Measurements from ENCODE around the gene OBSCN.

Gene OBSCN

DNA sequence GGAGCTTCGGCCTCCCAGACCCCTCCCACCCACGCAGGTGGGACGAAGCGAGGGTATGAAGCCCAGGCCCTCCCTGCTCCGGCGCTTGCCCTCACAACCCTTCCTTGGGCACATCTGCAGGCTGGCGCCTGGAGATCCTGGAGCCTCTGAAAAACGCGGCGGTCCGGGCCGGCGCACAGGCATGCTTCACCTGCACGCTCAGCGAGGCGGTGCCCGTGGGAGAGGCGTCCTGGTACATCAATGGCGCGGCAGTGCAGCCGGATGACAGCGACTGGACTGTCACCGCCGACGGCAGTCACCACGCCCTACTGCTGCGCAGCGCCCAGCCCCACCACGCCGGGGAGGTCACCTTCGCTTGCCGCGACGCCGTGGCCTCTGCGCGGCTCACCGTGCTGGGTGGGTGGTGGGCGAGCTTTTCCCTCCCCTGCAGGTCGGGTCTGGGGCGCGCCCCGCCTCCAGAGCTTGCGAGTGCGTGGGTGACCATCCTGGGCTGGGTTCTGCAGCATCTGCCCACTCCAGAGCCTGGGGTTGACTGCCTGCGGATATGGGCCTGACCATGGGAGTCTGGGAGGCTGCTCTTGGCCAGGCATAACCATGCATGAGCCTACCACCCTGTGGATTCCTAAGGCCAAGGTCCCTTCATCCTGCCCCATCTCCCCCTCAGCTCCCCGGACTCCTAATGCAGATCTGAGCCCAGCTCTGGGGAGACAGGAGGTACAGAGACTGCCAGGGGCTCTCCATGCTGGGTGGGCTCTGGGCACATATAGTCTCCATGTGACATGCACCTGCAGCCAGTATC lies 108.9 kb downstream of the OBSCN start:
- DNase-seq = no peak

DNA sequence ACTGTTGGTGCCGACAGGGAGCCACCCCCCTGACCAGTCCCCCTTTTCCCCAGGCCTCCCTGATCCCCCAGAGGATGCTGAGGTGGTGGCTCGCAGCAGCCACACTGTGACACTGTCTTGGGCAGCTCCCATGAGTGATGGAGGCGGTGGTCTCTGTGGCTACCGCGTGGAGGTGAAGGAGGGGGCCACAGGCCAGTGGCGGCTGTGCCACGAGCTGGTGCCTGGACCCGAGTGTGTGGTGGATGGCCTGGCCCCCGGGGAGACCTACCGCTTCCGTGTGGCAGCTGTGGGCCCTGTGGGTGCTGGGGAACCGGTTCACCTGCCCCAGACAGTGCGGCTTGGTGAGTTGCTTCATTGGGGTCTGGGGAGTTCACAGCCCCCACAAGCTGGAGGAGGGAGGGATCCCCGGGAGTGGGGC lies 109.6 kb downstream of the OBSCN start:
- no peak for DNase-seq

DNA sequence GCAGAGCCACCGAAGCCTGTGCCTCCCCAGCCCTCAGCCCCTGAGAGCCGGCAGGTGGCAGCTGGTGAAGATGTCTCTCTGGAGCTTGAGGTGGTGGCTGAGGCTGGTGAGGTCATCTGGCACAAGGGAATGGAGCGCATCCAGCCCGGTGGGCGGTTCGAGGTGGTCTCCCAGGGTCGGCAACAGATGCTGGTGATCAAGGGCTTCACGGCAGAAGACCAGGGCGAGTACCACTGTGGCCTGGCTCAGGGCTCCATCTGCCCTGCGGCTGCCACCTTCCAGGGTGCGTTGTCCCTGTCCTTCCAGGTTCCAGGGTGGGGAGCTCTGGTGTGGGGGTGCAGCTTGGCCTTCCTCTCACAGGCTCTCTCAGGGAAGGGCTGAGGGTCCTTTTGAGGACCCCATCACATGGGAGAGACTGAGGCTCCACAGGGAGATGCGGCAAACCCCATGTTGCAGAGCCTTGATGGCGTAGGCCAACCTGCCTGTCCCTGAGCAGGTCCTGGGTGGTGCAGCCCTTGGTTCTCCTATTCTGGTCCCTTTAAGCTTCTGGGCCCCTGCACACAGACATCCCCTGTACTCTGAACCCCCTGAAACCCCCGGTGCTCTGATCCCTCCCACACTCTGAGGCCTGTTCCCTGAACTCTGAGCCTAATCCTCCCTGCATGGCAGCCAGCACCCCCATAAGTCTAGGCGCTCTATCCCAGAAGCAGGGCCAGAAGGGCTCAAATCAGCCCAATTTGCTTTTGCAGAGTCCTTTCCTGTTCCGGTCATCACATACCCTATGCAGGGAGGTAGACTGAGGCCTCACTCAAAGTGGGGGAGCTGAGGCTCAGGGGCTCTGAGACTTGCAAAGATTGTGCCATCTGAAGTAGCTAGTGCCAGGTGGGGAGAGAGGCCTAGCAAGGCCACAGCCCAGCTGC lies 110.3 kb downstream of the OBSCN start:
- DNase-seq = no peak

DNA sequence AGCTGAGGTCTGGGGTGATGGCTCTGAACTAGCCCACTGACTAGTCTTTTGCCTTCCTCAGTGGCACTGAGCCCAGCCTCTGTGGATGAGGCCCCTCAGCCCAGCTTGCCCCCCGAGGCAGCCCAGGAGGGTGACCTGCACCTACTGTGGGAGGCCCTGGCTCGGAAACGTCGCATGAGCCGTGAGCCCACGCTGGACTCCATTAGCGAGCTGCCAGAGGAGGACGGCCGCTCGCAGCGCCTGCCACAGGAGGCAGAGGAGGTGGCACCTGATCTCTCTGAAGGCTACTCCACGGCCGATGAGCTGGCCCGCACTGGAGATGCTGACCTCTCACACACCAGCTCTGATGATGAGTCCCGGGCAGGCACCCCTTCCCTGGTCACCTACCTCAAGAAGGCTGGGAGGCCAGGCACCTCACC lies 111.0 kb downstream of the OBSCN start:
- DNase-seq = no peak

DNA sequence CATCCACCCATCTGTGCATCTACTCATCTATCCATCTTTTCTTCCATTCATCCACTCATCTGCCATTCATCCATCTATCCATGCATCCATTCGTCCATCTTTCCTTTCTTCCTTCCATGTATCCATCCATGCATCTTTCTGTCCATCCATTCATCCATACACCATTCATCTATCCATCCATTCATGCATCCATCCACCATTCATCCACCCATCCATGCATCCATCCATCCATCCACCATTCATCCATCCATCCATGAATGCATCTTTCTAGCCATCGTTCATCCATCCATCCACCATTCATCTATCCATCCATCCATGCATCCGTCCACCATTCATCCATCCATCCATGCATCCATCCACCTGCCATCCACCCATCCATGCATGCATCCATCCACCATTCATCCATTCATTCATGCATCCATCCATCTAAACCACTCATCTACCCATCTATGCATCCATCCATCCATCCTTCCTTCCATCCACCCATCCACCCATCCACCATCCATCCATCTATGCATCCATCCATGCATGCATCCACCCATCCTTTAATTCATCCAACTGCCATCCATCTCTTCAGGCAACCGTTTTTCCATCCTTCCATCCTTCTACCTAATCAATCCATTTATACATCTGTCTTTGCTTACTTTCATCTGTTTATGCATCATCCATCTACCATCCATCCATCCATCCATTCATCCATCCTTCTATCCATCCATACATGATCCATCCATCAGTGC lies 111.7 kb downstream of the OBSCN start:
- no peak for DNase-seq

DNA sequence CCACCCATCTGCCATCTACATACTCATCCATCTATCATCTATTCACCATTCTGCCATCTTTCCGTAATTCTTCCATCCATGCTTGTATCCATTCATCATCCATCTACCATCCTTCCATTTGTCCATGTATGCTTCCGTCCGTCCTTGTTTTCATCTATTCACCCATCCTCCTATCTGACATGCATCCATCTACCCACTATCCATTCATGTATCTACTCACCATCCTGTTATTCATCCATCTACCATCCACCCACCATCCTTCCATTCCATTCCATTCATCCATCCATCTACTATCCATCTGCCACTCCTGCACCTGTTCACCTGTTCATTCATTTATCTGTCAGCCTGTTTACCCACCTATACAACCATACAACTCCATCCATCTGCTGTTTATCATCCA lies 112.5 kb downstream of the OBSCN start:
- DNase-seq = no peak

DNA sequence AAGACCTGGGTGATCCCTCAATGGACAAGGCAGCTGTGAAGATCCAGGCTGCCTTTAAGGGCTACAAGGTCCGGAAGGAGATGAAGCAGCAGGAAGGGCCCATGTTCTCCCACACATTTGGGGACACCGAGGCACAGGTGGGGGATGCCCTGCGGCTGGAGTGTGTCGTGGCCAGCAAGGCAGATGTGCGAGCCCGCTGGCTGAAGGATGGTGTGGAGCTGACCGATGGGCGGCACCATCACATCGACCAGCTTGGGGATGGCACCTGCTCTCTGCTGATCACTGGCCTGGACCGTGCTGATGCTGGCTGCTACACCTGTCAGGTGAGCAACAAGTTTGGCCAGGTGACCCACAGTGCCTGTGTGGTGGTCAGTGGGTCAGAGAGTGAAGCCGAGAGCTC lies 113.6 kb downstream of the OBSCN start:
- DNase-seq = no peak

DNA sequence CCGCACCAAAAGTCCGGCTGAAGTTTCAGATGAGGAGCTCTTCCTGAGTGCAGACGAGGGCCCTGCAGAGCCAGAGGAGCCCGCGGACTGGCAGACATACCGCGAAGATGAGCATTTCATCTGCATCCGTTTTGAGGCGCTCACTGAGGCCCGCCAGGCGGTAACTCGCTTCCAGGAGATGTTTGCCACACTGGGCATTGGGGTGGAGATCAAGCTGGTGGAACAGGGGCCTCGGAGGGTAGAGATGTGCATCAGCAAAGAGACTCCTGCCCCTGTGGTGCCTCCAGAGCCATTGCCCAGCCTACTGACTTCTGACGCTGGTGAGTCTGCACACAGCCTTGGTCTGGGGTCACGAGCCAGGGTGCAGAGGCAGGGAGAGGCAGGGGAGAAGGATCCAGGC lies 114.1 kb downstream of the OBSCN start:
- DNase-seq = no peak

DNA sequence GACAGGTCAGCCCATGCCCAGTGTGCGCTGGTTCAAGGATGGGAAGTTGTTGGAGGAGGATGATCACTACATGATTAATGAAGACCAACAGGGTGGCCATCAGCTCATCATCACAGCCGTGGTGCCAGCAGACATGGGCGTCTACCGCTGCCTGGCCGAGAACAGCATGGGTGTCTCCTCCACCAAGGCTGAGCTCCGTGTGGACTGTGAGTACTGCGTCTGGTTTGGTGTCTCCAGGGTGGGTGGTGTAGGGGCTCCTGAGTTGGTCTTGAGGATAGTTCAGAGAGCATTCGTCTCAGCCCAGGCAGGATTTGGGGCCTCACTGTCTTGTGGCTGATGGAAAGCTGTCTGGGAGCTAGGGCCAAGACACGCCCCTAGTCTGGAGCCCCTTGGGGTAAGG lies 115.6 kb downstream of the OBSCN start:
- no peak for DNase-seq

DNA sequence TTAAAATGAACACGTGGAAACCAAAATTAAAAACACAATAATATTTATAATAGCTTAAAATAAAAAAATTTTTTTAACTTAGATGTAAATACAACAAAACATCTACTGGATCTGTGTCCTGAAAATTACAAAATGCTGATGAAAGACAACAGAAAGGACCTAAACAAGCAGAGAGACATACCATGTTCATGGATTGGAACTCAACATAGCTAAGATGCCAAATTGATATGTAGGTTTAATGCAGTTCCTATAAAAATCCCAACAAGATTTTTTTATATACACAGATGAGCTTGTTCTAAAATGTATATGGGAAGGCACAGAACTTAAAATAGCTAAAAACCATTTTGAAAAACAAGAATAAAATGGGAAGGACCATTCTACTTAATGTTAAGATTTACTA lies 117.4 kb downstream of the OBSCN start:
- no peak for DNase-seq

DNA sequence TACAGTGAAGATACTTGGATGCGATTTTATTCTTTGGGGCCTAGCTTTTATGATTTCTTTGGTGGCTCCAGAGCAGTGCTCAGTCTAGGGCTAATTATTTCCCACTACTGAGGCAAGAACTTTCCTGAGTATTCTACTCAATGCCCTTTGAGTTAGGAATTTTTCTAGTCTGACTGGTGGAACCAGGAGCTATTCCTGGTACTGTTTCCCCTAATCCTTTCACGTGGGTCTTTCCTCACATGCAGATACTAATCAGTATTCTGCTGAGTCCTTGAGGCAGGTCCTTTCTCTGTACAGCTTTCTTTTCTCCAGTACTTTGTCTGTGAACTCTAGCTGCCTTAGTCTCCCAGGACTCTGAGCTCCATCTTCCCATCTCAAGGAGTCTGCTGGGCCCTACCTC lies 122.0 kb downstream of the OBSCN start:
- no peak for DNase-seq

DNA sequence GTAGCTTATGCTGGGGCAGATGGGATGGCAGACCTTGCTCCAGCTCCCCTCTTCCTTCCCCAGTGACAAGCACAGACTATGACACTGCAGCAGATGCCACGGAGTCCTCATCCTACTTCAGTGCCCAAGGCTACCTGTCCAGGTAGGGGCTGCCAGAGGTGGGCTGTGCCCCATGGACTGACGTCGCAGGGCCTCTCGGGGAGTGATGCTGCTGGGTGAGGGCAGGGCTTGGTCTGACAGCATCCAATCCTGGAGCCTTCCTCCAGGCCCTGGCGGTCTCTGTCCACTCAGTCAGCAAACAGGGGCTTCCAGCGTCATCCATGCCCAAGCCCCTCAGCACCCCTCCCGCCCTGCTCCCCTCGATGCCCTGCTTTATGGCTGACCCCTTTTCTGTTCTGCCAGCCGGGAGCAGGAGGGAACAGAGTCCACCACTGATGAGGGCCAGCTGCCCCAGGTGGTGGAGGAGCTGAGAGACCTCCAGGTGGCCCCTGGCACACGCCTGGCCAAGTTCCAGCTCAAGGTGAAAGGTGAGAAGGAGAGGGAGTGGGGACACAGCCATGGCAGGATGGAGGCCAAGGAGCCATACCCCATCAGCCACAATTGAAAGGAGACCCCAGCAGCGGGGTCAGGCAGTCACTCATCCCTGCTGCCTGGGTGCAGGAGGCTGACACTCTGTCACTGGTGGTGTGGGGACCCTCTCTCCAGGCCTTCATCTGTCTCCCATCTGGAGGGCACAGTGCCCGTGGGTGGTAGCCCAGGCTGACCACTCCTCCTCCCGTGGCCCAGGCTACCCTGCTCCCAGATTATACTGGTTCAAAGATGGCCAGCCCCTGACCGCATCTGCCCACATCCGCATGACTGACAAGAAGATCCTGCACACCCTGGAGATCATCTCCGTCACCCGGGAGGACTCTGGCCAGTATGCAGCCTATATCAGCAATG lies 125.2 kb downstream of the OBSCN start:
- DNase-seq = no peak

DNA sequence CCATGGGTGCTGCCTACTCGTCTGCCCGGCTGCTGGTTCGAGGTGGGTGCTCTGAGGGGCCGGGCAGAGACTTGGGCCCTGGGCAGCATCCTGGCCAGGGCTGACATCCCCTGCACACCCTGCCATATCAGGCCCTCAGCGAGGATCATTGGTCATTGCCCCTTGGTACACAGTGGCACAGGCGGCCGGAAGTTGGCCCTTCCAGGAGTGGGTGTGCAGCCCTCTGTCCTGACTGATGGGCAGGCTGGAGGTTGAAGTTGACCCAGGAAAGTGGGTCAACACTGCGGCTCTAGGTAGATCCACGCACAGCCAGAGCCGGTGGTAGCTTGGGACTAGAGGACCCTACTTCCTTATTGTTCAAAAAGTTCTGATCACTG lies 125.9 kb downstream of the OBSCN start:
- DNase-seq = no peak

DNA sequence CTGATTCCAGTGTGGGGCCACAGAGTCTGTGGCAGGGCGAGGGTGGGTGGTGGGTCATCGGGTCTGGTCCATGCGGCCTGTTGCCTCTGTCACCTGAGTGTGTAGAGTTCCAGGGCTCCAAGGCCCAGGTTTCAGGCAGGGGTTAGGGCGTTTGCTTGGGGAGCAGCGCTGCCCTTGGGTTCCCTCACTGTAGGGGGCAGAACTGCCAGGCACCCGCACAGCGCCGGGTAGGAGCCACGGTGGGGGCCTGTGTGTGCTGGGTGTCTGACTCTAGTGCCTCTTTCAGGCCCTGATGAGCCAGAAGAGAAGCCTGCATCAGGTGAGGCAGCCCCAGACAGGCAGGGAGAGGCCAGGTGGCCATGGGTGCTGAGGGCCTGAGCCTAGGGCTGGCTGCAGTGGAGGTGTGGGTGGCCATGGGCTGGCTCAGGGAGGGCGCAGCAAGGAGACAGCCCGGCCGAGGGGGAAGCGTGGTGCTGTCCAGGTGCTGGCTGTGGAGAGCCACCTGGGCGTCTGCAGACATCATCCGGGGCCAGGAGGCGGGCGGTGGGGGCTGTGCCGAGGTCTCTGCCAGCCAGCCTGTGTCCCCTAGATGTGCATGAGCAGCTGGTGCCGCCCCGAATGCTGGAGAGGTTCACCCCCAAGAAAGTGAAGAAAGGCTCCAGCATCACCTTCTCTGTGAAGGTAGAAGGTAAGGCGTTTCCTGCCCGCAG lies 126.5 kb downstream of the OBSCN start:
- DNase-seq = no peak

DNA sequence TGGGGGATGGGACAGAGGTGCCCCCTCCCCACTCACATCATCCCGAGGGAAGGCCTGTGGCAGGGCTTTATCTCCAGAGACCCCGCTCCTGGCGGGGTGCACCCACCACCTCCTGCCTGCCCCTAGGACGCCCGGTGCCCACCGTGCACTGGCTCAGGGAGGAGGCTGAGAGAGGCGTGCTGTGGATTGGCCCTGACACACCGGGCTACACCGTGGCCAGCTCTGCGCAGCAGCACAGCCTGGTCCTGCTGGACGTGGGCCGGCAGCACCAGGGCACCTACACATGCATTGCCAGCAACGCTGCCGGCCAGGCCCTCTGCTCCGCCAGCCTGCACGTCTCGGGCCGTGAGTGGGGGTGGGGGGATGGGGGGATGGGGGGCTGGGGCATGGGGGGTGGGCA lies 127.1 kb downstream of the OBSCN start:
- no peak for DNase-seq

DNA sequence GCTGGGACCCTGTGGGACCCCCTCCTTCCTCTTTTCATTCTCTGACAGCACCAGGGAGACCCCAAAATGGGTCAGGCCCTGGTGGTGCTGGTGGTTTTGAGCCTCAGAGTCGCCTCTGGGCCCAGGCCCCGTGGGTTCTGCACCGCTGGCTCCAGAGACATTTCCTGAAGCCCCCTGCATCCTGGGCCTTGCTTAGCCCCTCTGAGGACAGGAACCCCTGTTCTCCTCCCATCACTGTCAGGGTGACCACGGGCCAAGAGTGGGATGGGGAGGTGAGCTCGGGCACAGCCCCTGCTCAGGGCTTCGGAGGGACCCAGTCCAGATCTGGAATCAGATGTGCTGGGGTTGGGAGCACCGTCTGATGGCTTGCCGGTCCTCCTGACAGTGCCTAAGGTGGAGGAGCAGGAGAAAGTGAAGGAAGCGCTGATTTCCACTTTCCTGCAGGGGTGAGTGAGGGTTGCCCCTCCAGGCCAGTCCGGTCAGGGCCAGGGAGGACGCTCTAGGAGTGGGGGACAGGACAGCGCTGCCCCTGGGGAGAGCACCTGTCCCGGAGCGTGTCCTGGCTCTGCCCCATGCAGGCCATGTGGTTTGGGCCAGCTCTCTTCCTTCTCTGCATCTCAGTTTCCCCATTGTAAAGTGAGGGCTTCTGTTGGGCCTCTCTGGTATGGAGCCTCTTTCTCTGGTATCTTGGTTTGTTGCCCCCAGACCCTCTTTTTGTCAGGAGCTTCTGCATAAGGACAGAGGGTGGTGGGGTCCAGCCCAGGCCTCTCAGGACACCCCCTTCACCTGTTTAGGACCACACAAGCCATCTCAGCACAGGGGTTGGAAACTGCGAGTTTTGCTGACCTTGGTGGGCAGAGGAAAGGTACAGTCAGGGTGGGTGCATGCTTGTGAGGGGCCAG lies 127.8 kb downstream of the OBSCN start:
- no peak for DNase-seq

DNA sequence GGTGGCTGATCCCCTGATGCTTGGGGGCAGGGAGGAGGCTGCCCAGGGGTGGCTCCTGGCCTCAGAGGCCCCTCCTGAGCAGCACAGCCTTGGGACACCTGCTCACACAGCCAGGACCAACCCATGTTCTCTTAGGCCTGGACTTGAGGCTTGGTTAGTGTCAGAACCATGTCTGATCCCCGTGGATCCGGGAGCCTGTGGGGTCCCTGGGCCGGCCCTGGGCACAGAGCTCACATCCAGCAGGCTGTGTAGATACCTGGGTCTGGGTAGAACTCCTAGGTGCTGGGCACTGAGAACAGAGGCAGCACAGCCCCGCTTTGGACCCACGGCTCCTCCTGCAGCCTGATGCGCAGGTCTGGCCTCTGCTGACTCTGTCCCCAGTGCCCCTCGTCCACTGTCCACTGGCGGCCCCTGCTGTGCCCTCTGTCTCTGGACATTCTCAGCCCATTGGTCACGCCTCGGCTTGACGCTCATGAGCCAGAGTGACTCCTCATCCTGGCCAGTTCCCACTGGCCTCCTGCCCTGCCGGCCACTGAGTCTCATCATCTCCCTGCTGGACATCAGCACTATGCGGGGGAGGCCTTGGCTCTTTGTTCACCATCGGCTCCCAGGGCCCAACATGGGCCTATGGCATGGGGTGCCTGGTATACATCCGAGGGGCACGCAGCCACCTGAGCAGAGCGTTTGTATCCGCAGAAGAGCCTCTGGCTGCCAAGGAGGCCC lies 128.6 kb downstream of the OBSCN start:
- no peak for DNase-seq

DNA sequence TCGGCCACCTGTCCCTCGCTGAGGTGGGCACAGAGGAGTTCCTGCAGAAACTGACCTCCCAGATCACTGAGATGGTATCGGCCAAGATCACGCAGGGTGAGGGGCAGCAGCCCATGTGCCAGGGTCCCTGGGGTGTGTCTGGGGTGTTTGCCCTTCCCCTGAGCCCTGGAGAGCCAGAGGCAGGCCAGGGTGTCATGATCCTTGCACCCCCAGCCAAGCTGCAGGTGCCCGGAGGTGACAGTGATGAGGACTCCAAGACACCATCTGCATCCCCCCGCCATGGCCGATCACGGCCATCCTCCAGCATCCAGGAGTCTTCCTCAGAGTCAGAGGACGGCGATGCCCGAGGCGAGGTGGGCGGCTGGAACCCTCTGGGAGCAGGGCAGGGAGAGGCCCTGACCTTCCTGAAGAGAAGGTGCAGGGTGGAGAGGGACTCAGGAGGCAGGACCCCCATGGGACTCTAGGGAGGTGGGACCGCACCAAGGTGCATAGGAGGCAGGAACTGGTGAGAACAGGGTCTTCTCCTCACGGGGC lies 129.3 kb downstream of the OBSCN start:
- no peak for DNase-seq

Measured in amygdala (tissue), 56 donors.